Fibroblast of lung (primary cell): ENCODE measurements around the gene AMZ2.
"Not testable (repeated sequence)": the region's sequence is repeated elsewhere in the genome, so short reads cannot be mapped to it uniquely, and the experiment has no call there.

Source experiments
- EZH2 ChIP-seq: IDR thresholded peaks from 2 replicates; pipeline ENCODE4 v1.5.1; 2012; ENCODE audit warnings: low read length, control low read depth, mild to moderate bottlenecking; ENCODE audit errors: missing control alignments
- TF ChIP-seq, protein P1 (sequence below), 2 donors: IDR thresholded peaks in 1 of 2; conservative IDR thresholded peaks in 1 of 2; 1 replicate in 1 of 2; 2 replicates in 1 of 2; pipeline ENCODE4 v1.5.1; 2011 to 2012; ENCODE audit warnings: low read length in 2 of 2, control low read depth in 1 of 2, inconsistent platforms in 1 of 2, low read depth in 1 of 2, mild to moderate bottlenecking in 1 of 2

DNA sequence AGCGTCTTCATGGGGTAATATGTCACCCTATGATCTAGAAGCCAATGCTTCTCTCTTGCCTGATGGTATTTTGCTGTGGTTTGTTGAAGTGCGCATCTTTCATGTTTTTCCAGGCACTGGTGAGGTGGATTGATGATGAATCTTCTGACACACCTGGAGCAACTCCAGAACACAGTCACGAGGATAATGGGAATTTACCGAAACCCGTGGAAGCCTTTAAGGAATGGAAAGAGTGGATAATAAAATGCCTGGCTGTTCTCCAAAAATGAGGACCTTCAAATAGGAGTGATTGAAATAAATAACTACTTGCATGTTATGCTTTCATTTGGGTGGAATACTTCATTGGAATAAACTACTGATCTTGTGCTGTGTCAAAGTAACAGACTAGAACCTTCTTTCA, 8.9 kb downstream of the AMZ2 start:
- TF ChIP-seq, protein P1, sequence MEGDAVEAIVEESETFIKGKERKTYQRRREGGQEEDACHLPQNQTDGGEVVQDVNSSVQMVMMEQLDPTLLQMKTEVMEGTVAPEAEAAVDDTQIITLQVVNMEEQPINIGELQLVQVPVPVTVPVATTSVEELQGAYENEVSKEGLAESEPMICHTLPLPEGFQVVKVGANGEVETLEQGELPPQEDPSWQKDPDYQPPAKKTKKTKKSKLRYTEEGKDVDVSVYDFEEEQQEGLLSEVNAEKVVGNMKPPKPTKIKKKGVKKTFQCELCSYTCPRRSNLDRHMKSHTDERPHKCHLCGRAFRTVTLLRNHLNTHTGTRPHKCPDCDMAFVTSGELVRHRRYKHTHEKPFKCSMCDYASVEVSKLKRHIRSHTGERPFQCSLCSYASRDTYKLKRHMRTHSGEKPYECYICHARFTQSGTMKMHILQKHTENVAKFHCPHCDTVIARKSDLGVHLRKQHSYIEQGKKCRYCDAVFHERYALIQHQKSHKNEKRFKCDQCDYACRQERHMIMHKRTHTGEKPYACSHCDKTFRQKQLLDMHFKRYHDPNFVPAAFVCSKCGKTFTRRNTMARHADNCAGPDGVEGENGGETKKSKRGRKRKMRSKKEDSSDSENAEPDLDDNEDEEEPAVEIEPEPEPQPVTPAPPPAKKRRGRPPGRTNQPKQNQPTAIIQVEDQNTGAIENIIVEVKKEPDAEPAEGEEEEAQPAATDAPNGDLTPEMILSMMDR (conservative IDR thresholded peaks at IDR 0.05 in 1 of 2, IDR thresholded peaks at IDR 0.05 in 1 of 2; ENCODE audit: low read depth in 1 of 2, low read length in 2 of 2), result not testable (repeated sequence)
- TF ChIP-seq EZH2, result not testable (repeated sequence)
